Caco-2 (cell line): Measurements from ENCODE around the gene PDE4DIP. TPM values are rescaled to one million over a fixed set of nuclear protein-coding genes. Genes with fewer than 3 reads are reported as not detected.
A peak's percentile ranks its signal among the peaks of the same experiment; 100 is the strongest.
"Not testable (repeated sequence)": the region's sequence is repeated elsewhere in the genome, so short reads cannot be mapped to it uniquely, and the experiment has no call there.

Source experiments
- BruUV-seq: library from RNA; stranded (reverse); fragments of 400-500 nt; replicated peaks from 2 replicates; lab custom pipeline; 2021; lab: Mats Ljungman, UMichigan
- CTCF ChIA-PET: fragments of 300-600 bp; sonication (Branson Sonifier 250); formaldehyde crosslinking; loops from one replicate; lab custom pipeline; 2022; ENCODE audit warnings: antibody characterized with exemption; lab: Charles Lee
- POLR2A ChIA-PET: fragments of 300-600 bp; sonication (Branson Sonifier 250); formaldehyde crosslinking; loops from one replicate; lab custom pipeline; 2022; ENCODE audit warnings: antibody characterized with exemption; lab: Charles Lee
- DNase-seq, 2 experiments: peaks; one replicate each; pipeline versions ENCODE4 v3.0.0 to v3.0.0-alpha.2; 2020 to 2022
- H3K27me3 ChIP-seq: replicated peaks from 2 replicates; pipeline ENCODE4 v1.6.0; 2011; ENCODE audit warnings: low read length; ENCODE audit not compliant: control insufficient read depth, insufficient read depth
- H3K36me3 ChIP-seq: 2 replicates; pipeline ENCODE4 v1.5.1; 2011; ENCODE audit warnings: low read length; ENCODE audit not compliant: control insufficient read depth, insufficient read depth
- H3K4me1 ChIP-seq: fragments of 250-450 bp; sonication (Bioruptor Pico); 2 replicates; pipeline ENCODE4 v1.5.1; 2020; ENCODE audit warnings: mild to moderate bottlenecking
- H3K4me3 ChIP-seq: 2 replicates; pipeline ENCODE4 v1.5.1; 2011; ENCODE audit warnings: low read depth, mild to moderate bottlenecking, control low read depth, low read length
- H3K9me3 ChIP-seq: fragments of 250-450 bp; sonication (Bioruptor Pico); 2 replicates; pipeline ENCODE4 v1.5.1; 2020; ENCODE audit warnings: mild to moderate bottlenecking, moderate library complexity
- H3K27ac Mint-ChIP-seq: one replicate; pipeline ENCODE4 v1.8.0; 2022; ENCODE audit warnings: mixed read lengths; ENCODE audit not compliant: unreplicated experiment
- H3K27me3 Mint-ChIP-seq: one replicate; pipeline ENCODE4 v1.8.0; 2022; ENCODE audit warnings: mixed read lengths; ENCODE audit not compliant: insufficient read depth, unreplicated experiment
- H3K36me3 Mint-ChIP-seq: one replicate; pipeline ENCODE4 v1.8.0; 2022; ENCODE audit warnings: mild to moderate bottlenecking, mixed read lengths; ENCODE audit not compliant: insufficient read depth, unreplicated experiment
- H3K4me1 Mint-ChIP-seq: one replicate; pipeline ENCODE4 v1.8.0; 2022; ENCODE audit warnings: low read depth, mixed read lengths; ENCODE audit not compliant: unreplicated experiment
- H3K4me3 Mint-ChIP-seq: one replicate; pipeline ENCODE4 v1.8.0; 2022; ENCODE audit warnings: mild to moderate bottlenecking, moderate library complexity, mixed read lengths; ENCODE audit not compliant: unreplicated experiment
- H3K9me3 Mint-ChIP-seq: one replicate; pipeline ENCODE4 v1.8.0; 2022; ENCODE audit warnings: mixed read lengths; ENCODE audit not compliant: unreplicated experiment
- intact Hi-C: fragments of 100-400 bp; cut with micrococcal nuclease; formaldehyde crosslinking; loops from one replicate; pipeline ENCODE4 v1.10.0; 2022; ENCODE audit not compliant: unreplicated experiment
- total RNA-seq: library from RNA; stranded (reverse); gene quantifications from 2 replicates; pipeline ENCODE4 v1.2.3, GENCODE V29; 2022

The PDE4DIP gene
- total RNA-seq, 1 experiment from 2014 or later, result 30.8 TPM

DNA sequence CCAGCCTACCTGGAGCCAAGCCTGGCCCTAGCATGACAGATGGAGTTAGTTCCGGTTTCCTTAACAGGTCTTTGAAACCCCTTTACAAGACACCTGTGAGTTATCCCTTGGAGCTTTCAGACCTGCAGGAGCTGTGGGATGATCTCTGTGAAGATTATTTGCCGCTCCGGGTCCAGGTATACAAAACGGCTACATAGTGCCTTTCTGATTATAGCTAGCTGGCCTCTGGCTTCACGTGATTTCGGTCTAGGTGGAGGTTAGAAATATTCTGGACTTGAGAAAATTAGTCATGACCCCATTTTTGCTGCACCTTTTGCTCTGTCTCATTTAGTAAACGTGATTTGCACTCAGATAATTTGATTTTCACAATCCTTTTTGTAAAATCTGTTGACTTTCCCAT, 109.5 kb downstream of the PDE4DIP start:
- DNase-seq, H3K36me3 ChIP-seq, H3K4me1 Mint-ChIP-seq, H3K36me3 Mint-ChIP-seq, H3K27me3 ChIP-seq, BruUV-seq, H3K27me3 Mint-ChIP-seq, H3K9me3 Mint-ChIP-seq, POLR2A ChIA-PET, intact Hi-C loops, H3K9me3 ChIP-seq, H3K27ac Mint-ChIP-seq, CTCF ChIA-PET, H3K4me1 ChIP-seq: not testable (repeated sequence)
- H3K4me3 Mint-ChIP-seq, result peak overlapping the region; percentile 61
- H3K4me3 ChIP-seq, result peak overlapping the region; percentile 16; the same call in 1 of the 2 replicates

GRCh38 chr1:148958343-148958742, 114.1 kb downstream of the PDE4DIP start:
- DNase-seq, H3K9me3 ChIP-seq, H3K27ac Mint-ChIP-seq, intact Hi-C loops, H3K4me1 ChIP-seq, H3K36me3 ChIP-seq, POLR2A ChIA-PET, H3K4me3 Mint-ChIP-seq, H3K4me3 ChIP-seq, CTCF ChIA-PET, H3K27me3 ChIP-seq, H3K27me3 Mint-ChIP-seq, H3K9me3 Mint-ChIP-seq, BruUV-seq, H3K4me1 Mint-ChIP-seq, H3K36me3 Mint-ChIP-seq: not testable (repeated sequence)

DNA sequence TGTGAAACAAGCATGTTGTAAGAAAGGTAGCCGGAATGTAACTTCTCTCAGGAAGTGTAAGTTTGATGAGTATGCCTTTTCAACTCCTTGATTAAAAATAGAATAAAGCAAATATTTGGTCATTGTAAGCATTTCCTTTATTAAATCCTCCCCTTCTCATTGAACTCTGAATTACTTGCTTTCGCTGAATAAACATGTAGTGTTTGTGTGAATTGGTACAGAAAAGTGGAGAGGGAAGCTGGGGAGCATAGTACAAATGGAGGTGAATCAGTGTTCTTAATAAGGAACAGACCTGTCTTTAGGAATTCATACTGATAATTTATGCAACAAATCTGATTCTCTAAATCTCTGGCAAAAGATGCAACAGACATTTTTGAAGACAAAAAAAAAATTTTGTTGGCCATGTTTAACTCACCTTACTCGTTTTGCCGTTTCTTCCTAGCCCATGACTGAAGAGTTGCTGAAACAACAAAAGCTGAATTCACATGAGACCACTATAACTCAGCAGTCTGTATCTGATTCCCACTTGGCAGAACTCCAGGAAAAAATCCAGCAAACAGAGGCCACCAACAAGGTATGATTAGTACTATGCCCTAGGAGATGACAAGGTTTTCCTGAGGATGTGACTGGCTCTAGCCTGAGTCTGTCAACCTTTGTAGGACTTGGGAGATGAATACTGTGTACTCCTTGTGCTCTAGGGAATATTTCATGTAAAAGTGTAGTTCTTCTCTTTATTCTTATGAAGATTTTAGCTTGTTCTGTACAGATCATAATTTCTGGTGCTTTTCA, 116.2 kb downstream of the PDE4DIP start:
- BruUV-seq, H3K36me3 ChIP-seq, intact Hi-C loops, DNase-seq, H3K27me3 ChIP-seq, H3K36me3 Mint-ChIP-seq, H3K4me1 Mint-ChIP-seq, H3K27ac Mint-ChIP-seq, H3K9me3 ChIP-seq, H3K4me3 ChIP-seq, H3K9me3 Mint-ChIP-seq, H3K27me3 Mint-ChIP-seq, H3K4me1 ChIP-seq, POLR2A ChIA-PET, CTCF ChIA-PET, H3K4me3 Mint-ChIP-seq: not testable (repeated sequence)

DNA sequence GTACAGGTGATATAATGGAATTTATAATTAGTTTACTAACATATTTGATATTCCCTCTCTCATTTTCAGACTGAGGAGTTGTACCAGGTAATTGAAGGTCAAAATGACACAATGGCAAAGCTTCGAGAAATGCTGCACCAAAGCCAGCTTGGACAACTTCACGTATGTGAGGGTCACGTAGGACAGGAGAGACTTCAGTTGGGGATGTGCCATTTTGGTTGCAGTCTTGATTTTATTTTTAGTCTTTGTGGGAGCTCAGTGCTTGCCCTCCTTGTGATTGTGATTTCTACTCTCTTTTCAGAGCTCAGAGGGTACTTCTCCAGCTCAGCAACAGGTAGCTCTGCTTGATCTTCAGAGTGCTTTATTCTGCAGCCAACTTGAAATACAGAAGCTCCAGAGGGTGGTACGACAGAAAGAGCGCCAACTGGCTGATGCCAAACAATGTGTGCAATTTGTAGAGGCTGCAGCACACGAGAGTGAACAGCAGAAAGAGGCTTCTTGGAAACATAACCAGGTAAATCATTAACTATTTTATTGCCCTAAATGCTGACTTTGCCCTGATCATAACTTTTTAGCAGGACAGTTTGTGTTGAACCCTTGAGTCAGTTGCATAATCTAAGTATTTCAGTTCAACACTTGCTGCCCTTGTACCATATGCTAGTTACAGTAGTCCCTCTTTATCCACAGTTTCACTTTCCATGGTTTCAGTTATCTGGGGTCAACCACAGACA, 118.1 kb downstream of the PDE4DIP start:
- BruUV-seq, intact Hi-C loops, H3K36me3 ChIP-seq, H3K27ac Mint-ChIP-seq, H3K4me3 ChIP-seq, H3K9me3 Mint-ChIP-seq, H3K9me3 ChIP-seq, H3K27me3 ChIP-seq, H3K27me3 Mint-ChIP-seq, H3K36me3 Mint-ChIP-seq, H3K4me1 Mint-ChIP-seq, CTCF ChIA-PET, POLR2A ChIA-PET, DNase-seq, H3K4me1 ChIP-seq, H3K4me3 Mint-ChIP-seq: not testable (repeated sequence)

GRCh38 chr1:148966084-148966483, 121.9 kb downstream of the PDE4DIP start:
- H3K4me1 ChIP-seq, H3K27me3 Mint-ChIP-seq, intact Hi-C loops, H3K9me3 Mint-ChIP-seq, DNase-seq, H3K4me1 Mint-ChIP-seq, CTCF ChIA-PET, BruUV-seq, H3K27ac Mint-ChIP-seq, H3K9me3 ChIP-seq, H3K27me3 ChIP-seq, H3K4me3 ChIP-seq, H3K36me3 ChIP-seq, H3K36me3 Mint-ChIP-seq, H3K4me3 Mint-ChIP-seq, POLR2A ChIA-PET: not testable (repeated sequence)

DNA sequence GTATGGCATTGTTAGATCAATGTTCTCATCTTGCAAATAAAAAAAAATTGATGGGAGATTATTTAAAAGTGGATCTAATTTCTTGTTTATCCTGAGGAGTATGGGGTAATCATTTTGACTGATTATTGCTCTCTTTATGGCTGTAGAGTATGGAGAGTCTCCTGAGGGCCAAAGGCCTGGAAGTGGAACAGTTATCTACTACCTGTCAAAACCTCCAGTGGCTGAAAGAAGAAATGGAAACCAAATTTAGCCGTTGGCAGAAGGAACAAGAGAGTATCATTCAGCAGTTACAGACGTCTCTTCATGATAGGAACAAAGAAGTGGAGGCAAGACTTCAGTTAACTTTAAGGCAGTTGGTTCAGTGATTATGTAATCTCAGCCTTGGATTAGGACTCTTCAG, 123.4 kb downstream of the PDE4DIP start:
- H3K4me1 ChIP-seq, H3K36me3 ChIP-seq, H3K4me3 ChIP-seq, H3K27ac Mint-ChIP-seq, H3K9me3 Mint-ChIP-seq, H3K27me3 ChIP-seq, CTCF ChIA-PET, H3K4me1 Mint-ChIP-seq, H3K9me3 ChIP-seq, POLR2A ChIA-PET, DNase-seq, H3K36me3 Mint-ChIP-seq, H3K4me3 Mint-ChIP-seq, H3K27me3 Mint-ChIP-seq, BruUV-seq, intact Hi-C loops: not testable (repeated sequence)

DNA sequence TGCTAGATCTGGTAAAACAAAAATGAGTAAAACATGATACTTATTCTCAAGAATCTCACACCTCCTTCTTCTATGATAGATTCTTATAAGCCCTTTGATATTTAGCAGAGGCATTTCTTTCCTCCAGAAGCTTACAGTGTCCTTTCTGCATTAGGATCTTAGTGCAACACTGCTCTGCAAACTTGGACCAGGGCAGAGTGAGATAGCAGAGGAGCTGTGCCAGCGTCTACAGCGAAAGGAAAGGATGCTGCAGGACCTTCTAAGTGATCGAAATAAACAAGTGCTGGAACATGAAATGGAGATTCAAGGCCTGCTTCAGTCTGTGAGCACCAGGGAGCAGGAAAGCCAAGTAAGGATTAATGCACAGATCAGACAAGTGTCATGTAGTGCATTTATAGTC, 124.5 kb downstream of the PDE4DIP start:
- BruUV-seq, POLR2A ChIA-PET: not testable (repeated sequence)

More for the DNA sequence above, 124.5 kb downstream of the PDE4DIP start:
- H3K4me3 ChIP-seq, H3K4me1 ChIP-seq, H3K36me3 ChIP-seq, intact Hi-C loops, H3K27ac Mint-ChIP-seq, H3K9me3 Mint-ChIP-seq, H3K27me3 Mint-ChIP-seq, DNase-seq, H3K36me3 Mint-ChIP-seq, H3K4me3 Mint-ChIP-seq, H3K9me3 ChIP-seq, H3K27me3 ChIP-seq, CTCF ChIA-PET, H3K4me1 Mint-ChIP-seq: not testable (repeated sequence)
